Superior temporal gyrus (tissue), 1 donor: ENCODE data around the gene RHOB.

ENCODE experiments used
- DNase-seq: peaks from one replicate; pipeline ENCODE4 v3.0.0-alpha.2; 2016; ENCODE audit errors: extremely low spot score

The RHOB gene

DNA sequence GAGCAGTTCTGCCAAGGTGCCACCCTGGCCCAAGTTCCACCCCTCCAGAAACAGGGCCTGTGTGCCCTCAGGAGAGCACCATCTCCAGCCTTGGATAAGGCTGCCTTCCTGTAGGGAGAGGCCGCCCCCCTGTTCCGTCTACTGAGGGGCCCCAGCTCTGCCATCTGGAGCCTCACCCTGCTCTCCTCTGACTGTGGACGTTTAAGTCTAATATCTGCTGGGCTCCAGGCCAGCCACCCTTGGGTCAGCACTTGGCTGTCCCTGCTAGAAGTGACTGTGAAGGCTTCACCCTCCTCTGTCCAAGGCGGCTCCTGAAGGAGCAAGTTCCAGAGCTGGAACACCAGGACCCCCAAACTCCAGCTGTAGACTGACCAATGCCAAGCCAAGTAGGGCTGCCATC lies 26.3 kb downstream of the RHOB start:
- no peak for DNase-seq

DNA sequence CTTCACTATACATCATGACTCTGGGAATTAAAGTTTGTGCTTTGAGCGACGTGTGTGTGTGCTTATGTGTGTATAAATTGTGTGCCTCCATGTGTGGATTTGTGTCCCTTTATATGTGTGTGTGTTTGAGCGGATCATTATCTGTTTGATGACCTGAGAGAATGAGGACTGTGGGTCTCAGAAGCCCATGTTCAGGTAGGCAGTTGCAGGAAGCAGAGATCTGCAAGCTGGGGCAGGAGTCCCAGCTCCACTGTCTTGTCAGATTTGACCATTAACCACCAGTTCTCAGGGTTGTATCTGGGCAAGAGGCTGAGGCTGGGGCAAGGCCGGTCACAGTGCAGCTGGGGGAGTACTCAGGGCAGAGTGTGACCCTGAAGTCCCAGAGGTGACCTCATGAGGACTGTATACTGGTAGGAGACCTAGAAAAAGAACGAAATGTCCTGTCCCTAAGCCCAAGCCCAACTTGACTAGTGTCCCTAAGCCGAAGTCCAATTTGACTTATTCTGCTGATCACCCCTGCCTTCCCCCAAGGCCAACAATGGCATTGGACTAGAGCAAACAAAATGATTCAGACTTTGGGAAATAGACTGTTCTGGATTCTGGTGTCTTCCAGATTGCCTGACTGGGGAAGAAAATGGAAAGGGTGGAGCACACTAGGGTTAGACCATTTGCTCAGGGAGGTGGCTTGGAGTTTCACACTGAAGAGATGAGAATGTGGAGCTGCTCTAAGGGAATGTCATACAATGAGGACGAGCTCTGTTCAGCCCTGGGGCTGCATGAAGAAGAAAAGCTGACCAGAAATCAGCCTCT lies 28.1 kb downstream of the RHOB start:
- DNase-seq: no peak

DNA sequence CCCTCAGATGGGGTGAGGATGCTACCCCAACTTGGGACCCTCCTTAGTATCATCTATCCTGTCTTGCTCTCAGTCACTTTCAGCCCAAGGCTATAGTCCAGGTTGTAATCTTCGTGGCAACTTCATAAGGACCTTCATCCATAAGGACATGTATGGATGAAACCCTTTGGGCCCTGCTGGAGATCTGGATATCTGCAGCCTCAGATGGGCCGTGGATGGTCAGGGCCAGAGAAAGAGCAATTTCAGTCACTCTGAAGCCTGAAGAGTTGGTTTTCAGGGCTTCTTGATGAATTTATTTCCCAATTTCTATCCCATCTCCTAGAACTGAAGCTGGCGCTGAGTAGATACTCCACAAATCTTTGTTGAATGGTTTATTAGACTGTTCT lies 28.7 kb downstream of the RHOB start:
- no peak for DNase-seq

DNA sequence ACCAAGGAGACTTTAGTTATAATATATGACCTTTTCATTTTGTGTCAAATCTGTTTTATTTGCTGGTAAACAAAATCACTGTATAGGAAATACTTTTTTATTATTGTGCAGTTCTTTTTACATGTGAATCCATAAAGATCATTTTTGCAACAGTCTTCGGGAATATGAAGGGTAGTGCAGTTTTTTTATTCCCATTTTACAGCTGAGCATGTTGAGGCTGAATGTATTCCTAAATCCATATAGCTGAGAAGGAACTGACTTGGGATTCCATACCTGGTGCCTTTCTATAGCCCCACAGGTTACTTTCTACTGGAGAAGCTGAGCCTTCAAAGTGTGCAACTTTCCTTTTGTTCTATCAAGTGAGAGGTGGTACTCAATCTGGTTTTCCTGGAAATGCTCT lies 29.6 kb downstream of the RHOB start:
- DNase-seq: no peak

DNA sequence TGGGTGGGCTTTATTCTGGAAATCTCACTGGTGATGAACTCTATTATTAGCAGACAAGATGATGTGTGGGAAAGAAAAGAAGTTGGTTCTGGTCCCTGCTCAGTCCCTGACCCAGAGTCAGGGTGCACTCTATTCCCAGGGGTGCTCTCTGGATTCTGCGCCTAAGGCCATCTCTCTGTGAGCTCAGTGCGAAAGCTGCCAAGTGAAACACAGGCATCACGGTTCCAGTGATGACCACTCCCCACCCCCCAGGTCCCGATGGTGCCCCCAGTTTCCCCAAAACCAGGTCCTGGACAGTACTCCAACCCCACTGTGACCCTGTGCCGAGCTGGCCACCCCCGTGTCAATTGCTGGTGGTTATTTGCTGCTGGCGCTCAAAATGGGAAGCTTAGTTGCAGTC lies 30.1 kb downstream of the RHOB start:
- no peak for DNase-seq

DNA sequence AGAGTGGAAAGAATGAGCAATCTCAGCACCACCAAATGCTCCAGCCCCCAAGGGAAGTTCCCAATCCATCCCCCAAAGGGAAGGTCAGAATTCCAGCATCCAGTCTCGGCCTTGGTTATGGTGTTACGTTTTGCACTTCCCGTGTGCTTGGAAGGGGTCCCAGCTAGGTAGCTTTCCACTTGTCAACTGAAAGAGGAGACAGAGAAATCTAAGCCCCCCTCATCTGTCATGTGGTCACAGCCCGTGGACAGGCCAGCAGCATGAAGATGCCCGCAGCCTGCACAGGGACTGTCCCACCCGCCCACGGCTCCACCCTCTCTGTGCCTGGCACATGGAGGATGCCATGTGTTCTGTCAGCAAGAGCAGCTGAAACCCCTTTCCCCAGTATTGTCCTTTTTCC lies 32.1 kb downstream of the RHOB start:
- no peak for DNase-seq

DNA sequence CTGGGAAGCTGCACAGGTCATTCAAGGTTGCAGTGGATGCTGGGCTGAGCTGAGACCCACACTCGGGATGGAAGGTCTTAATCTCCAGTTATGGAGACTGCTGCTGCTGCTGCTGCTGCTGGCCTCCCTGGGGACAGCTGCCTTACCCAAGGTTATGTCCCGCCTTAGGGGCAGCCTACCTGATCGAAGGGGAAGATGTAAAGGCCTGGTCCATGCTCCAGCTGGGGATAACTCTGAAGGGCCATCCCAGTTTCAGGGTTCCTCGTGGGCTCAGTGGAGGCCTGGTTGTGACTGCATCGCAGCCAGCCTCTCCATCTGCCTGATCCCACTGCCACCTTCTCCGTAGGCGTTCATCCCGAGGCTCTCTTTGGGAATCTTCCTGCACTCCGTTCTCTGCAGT lies 33.0 kb downstream of the RHOB start:
- DNase-seq: no peak

DNA sequence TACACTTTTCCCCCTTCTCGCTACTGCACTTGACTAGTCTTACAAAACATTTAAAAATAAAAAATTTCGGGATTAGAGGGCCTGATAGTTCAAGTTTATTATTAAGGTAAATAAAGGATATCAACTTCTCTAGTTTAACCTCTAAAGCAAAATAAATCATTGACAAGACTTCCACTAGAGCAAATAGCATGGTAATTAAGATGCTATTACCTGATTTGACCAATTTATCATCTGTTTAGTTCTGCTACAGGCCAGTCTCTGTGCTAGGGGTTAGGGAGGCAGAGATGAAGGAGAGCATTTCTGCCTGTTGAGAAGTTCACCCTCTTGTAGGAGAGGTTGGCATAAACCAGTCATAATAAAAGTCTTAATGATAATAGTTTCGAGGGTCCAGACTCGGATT lies 34.0 kb downstream of the RHOB start:
- DNase-seq: no peak

DNA sequence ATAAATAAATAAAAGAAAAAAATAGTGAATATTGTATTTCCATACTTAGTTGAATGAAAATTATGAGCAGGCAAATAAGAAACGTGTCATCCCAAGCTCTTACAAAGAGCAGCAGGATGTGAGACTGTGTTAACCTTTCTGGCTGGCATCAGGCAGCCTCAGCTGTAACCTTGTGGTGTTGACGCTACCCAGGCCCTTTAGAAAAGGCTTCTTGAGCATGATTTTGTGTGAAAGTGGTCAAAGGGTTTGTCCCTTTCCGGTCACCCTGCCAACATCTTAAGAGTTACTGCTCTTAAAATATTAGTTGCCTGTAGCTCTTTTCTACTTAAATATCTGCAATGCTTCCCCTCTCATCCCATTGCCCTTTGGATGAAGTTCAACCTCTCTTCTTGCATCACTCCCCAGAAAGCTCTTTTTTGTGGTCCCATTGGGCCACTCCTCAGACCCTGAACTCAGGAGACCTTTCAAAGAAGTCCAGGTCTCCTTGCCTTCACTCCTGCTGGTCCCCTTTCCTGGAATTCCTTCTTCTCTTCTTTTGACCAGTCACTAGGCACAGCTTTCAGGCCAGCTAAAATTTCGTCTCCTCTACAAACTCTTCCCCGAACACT lies 35.0 kb downstream of the RHOB start:
- DNase-seq: no peak

DNA sequence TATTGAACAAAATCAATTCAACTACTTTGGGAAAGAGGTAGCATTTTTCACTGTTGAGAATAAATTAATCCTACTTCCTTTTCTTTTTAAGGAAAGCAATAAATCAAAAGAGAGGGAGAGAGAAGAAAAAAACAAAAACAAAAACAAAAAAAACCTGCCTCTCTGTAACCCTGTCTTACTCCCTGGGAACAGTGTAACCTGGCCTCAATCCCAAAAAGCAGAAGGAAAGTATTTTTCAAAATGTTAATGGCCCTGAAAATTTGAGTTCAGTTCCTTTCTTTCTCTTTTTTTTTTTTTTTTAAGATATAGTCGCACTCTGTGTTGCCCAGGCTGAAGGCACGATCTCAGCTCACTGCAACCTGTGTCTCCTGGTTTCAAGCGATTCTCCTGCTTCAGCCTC lies 35.9 kb downstream of the RHOB start:
- no peak for DNase-seq

DNA sequence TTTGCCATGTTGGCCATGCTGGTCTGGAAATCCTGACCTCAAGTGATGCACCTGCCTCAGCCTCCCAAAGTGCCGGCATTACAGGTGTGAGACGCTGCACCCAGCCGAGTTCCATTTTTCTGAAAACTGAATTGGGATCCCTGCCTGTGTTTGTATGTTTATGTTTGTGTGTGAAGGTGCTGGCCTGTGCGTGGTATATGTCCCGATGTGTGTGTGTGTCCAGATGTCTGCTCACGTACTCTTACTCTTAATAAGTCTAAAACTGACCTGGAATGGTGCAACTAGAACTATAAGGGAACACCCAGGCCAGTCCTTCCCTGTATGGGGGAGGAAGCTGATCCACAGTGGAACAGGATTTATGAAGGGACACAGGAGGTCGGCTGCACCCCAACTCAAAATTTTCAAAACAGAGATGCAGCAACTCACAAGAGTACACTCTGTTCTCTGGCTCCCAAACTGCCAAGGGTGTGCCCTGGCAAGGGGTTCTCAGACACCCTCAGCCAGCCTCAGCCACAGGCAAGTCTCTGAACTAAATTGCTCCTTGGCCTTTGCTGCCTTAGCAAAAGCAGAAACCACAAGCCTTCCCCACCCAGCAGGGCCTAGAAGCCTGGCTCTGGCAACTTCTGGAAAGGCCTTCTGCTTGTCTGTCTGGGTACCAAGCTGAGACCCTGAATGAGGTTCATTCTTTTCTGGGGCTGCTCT lies 36.5 kb downstream of the RHOB start:
- DNase-seq: no peak

DNA sequence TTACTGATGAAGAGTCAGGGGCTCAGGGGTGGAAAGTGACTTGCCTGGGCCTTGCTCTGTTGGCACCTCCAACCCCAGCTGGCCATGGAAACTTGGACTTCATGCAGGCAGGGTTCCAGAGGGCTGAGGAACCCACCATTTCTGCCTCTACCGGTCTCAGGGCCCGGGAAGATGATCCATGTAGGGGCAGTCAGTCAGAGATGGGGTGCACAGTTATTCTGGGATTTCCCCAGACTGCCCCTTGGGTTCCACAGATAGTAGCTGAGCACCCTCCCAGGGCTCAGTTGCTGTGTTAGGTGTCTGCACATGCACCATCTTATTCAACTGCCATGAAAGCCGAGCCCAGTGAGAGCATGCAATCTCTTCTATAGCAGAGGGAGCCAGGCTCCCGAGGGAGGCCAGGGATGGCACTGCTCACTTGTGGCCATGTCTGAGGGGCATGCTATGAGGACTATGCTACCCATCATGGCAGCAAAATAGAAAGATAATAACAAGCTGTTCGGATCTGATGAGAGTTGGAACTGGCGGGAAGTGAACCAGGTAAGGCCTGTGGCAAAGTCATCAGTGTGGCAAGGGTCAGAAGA lies 37.3 kb downstream of the RHOB start:
- no peak for DNase-seq

DNA sequence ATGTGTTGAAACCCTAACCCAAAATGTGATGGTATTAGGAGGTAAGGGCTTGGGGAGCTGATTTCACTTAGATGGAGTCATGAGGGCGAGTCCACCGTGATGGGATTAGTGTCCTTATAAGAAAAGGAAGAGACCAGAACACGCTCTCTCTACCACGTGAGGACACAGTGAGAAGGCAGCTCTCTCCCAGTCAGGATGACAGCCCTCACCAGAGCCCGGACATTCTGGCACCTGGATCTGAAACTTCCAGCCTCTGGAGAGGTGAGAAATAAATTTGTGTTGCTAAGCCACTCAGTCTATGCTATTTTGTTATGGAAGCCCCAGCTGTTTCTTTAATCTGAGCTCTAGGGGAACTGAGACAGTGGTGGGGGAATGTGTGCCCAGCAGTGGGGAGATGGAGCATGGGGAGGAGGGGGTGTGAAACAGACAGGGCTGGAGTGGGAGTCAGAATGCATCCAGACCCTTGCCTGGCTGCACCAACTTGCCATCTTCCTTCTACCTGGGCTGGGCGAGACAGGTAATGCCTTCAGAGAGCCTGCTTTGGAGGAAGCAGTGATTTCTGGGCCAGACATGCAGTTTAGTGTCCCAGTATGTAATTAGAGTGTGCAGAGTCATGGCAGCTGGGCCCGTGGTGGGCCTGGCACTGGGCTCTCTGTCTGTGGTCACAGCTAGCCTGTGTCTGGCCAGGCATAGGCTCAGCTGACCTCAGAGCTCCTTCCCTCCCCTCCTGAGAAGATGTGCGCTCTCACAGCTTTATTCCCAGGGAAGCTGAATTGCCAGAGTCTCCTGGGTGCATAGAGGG lies 38.1 kb downstream of the RHOB start:
- DNase-seq: no peak

DNA sequence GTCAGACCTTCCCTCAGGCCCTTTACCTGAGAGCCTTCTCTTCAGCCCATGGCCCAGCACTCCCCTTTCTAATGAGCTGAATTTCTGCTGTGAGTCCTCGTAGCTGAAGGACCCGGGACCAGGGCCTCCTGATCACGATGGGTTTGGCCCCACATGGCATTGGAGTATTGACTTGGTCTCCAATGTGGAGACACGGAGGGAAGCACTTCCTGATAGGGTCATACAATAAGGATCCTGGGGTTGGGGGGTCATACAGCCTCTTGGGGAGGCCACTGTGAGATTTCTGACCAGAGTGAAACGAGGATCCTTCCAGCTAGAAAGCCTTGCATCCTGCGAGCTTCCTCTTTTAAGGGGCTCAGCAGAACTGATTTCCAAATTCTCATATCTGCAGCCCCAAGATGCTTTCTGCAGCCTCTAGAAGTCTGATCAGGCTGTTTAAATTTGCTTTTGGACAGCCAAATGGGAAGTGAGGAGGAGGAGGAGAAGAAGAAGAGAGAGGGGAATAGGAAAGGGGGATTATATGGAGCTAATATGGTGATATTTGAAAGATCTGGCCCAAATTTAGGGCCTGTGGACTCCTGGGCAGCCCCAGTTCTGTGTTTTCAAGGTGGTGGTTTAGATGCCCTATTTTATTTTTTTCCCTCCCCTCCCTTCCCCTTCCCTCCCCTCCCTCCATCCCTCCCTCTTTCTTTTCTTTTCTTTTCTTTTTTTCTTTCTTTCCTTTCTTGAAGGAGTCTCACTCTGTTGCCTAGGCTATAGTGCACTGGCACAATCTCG lies 38.9 kb downstream of the RHOB start:
- no peak for DNase-seq

DNA sequence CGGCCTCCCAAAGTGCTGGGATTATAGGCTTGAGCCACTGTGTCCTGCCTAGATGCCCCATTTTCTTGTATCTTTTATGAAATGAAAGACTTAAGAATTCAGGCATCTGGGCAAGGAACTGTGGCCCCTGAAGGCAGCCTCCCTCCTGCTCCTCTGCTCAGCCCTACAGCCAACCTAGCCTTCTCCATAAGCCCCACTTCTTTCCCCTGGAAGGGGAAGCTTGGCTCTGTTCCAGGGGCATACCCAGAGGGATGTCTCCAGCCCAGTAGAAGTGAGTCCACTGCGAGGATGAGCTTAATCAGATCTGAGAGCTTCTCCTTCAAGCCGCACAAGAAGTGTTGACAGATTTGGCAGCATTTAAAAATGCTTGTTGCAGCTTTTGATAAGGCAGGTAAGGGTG lies 39.7 kb downstream of the RHOB start:
- no peak for DNase-seq

DNA sequence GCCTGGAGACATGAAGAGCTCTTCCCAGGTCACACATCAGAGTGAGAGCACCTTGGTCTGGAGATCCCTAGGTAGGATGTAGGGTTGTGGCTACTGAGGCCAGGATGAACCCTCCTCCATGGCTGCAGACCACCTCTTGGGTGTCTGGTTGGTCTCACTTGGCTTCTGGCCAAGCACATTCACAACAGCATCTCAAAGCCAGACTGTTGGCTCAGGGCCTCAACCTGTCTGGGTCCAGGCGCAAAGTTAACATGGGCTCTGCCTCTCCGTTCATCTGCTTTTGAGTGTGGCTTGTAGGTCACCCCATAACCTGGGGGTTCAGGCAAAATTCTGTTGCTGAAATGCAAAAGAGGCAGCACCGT lies 40.1 kb downstream of the RHOB start:
- no peak for DNase-seq

DNA sequence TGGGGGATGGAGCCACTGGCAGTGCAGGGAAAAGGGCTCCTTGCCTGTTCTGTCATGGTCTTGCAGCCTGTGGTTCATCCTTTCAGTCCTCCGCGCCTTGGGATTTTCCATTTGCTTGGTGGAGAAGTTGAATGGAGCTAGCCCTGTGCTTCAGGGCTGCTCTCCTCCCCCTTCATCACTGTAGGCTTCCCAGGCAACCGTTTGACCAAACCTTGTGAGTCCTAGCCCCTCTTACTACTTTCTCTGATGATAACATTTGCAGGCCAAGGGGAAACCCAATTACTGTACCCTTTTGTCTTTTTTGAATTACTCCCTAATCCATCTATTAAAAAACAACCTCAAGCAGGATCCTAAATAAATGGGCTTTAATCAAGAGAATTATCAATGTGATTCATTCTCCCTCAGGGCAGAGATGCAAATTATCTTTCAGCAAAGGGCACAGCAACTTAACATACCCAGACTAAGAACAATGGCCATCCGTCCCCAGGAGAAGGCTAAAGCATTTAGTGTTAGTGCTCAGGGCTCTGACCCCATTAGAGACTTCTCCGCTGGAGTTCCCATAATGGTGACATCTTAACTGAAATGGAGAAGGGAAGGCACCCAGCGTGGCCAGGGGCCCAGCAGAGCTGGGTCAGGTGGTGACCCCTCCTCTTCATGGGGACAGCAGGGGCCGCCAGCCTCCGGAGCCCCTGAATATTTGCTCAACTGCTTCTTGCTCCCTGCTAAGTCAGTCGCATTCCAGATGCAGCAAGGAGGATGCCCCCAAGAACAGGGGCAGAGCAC lies 40.7 kb downstream of the RHOB start:
- DNase-seq: no peak

DNA sequence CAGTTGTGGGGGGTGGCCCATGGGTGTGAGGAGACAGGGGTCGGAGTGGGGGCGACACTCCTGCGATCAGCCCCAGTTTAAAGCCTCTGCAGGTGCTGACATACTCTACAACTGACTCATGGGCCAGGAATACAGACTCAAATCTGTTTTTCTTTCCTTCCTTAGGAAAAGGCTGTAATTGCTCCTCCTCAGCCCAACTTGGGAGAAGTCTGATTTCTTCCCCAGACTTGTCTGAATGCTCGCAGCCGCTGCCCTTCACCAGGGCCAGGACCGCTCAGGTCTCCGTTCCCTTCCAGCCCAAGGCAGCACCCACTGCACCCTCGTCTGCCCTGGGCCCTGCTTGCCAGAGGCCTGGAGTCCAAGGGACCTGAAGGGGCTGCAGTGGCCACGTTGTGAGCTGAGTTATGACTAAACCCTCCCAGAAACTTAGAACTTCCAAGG lies 41.3 kb downstream of the RHOB start:
- DNase-seq: no peak

DNA sequence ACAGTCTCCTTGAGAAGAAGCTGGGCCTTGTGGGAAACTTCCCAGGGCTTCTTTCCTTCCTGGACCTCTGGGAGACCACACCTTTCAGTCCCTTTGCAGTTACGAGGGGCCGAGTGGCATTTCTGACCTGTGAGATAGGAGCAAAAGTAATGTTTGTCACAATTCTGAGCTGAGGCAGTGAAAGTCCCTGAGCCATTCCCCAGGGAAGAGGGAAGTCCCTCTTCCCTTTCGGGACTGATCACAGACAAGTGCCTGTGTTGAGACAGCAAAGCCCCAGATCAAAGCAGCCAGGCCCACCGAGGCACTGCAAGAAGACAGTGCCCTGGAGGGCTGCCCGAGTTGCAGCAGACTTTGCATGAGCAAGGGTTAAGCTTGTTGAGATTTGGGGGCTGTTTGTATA lies 41.9 kb downstream of the RHOB start:
- no peak for DNase-seq
